Activated CD4-positive, CD25-positive, alpha-beta regulatory T cell treated with anti-CD3 and anti-CD28 coated beads, Interleukin-2, amount 50 U/mL, for 16 hours (primary cell): ENCODE measurements around the gene THSD4.

Experiments
- DNase-seq: peaks from one replicate; pipeline ENCODE4 v3.0.0-alpha.2; 2020; ENCODE audit warnings: low read depth, low spot score

THSD4 gene

DNA sequence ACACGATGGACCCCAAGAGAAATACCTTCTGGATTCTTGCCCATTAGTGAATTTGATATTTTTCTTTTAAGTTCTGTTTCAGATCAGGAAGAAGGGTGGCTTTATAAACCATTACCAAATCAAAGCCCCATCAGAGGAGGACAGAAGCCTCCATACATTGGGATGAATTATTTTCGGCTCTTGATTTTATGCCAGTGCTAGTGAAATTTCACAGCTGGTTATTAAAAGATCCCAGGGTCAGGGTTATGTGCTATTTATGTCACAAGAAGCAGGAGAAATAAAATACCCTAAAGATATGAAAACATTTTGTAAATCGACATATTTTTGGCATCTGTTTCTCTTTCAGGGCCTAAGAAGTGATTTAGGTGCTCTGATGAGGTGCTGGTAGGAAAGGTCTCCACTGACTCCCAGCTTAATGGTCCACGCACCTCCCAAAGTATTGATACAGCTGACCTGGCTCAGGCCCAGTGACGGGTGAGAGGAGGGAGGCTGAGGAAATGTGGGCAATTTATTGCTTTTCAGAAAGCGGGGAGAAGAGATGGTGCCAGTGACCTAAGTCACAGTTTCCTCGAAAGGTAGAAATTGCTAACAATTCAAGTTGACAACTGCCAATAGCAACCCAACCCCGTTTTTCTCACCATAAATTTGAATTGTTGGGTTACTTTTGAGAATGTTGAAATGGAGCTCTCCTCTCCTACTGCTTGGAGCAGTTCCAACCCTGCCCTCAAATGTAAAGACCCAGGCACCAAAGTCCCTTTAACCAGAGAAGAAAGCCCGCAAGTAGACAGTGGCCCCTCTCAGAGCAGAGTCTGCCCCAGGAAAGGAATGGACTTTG, 379.5 kb downstream of the THSD4 start:
- no peak for DNase-seq

DNA sequence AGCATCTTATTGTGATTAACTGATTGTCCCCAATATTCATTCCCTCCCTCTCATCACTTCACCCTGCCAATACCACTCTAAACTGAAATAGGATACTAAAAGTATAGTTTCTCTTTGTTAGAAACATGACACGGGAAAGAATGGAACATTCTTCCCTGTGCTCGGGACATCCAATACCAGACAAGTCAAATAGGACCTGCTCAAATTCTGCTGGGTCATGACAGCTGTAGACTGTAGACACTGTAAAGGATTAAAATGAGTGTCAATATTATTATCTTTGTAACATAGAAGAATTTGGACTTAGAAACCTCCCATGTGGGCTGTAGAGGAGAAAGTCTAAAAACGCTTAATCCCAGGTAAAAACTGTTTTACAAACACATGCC, 380.1 kb downstream of the THSD4 start:
- no peak for DNase-seq

DNA sequence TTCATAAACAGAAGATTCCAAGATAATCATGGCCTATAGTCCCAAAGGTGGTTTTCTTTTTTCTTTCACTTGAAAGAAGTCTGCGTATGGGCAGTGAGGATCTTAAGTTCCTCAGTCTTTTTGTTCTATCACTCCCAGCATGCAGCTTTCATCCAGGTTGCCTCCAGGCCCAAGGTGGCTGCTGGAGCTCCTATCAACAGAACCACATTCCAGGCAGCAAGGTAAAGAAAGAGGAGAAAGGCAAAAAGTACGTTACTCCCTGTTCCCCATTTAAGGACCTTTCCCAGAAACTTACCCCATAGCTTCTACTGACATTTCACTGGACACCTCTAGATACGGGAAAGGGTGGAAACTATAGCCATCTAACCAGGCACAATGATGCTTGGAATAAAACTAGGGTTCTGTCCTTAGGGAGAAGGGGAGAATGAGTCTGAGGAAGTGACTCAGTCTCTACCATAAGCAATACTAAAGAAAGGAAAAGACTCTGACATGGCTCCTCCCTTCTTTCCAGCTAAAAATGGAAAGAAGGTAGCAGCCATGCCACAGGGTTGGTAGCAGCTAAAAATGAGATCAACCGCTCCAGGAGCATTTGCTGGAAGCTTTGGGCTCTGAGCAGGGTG, 381.2 kb downstream of the THSD4 start:
- no peak for DNase-seq

DNA sequence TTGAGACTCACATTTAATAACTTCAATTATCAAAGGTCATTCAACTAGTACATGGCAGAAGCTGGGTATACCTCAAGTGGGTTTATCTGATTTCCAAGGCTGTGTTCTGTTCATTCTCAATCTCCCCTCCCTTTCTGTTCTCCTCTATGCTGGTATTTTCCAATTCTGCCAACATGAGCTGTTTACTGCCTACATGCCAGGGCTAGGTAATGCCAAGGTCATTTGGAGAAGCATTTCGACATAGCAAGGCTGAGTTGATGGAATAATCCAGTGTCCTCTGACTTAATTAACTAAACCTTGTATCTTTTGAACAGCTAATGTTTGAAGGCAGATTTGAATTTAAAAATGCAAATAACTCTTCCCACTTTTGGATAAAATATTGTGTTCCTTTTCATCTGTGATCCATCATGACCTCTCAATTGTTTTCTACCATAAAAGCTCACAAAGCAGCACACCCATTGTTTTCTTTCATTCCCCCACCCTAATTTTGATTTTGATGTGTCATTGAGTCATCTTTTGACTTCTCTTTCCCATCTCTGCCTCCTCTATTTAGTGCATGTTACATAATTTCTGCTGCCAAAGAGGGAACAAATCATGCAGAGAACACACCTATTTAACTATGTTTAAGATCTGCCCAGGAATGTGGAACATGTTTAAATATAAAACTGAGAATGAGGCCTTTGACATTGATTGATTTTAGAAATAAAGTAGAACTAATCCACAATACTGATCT, 386.2 kb downstream of the THSD4 start:
- no peak for DNase-seq

DNA sequence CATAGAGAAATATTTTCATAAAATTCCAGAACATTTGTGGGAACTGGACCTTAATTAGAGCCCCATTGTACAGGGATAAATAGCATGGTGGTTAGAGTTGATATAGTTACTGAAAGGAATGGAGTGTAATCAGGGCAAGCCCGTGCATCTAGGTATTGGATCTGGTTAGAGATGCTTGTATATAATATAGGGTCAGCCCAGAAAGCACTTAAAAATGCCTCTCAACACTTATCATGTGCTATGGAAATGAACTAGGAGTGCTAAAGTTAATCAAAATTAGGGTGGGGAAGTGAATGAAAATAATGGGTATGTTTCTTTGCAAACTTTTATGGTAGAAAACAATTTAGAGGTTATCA, 386.8 kb downstream of the THSD4 start:
- DNase-seq = no peak

DNA sequence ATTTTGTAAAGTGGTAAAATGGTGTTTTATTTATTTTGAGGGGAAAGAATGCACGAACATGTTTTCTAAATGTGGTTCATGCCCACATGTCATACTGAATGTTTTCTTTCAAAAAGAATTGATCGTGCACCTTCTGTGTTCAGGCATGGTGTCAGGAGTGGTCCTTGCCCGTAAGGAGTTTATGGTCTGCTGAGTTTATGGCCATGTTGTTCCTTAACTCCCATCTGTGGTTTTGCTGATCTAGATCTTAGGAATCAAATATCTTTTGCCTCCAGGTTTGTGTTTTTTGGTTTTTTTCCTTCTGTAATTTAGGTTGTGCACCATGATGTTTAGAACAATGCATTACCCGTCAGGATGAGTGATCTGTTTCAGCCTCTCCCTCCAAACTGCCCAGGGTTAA, 390.7 kb downstream of the THSD4 start:
- DNase-seq = no peak

DNA sequence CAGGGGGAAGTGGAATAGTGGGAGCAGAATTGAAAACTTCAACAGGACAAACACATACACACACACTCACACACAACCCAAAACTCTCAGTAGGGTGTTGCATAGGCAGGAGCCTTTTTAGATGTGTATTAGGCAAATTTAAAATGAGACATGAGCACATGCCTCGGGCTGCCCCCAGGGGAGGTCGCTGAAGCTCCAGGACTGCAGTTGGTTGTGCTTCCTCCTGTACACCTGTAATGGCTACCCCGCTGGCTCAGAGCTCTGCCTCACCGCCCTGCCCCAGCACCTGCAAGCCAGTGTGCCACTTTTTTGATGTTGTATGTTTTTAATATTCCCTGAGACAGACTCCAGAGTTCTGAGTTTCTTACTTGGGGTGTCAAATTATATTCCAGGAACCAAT, 391.7 kb downstream of the THSD4 start:
- no peak for DNase-seq

DNA sequence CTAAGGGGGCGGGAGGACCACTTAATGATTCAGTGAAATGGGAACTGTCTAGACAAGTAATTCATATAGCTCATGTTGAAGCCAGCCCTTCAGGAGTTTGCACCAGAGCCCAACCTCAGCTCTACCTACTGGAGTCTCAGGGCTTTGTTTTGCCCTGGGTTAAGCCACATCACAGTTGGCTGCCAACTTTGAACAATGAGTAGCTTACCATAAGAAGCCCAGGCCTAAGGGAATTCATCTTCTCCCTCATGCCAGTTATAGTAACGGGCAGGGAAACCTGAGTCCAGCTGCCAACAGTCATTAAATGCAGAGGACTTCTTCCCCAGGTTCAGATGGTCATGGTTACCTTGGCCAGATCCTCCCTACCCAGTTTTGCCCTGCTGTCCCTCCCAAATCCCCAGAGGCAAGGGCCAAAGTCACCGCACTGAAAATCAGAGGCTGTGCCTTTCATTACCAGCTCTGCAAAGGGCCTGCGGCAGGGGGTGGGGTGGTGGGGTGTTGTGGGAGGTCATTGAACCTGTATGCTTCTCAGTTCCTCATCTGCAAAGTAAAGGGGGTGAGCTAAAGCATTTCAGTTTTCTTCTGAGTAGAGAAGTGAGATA, 392.9 kb downstream of the THSD4 start:
- no peak for DNase-seq

DNA sequence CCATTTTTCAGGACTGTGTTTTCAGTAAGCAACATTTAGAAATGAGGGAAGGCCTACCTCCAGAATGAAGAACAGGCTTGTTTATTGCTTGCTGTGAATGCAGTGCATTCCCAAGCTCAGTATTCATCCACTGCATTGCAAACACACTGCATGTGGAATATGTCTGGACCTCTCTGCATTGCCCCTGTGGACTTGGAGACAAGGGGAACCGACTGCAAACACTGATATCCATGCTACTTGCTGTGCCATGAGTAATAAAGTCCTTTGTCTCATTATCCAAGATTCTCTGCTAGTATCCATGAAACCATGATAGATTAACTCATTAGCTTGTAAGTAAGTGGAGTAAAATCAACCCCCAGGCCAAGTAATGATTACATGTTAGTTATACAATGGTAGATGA, 393.9 kb downstream of the THSD4 start:
- DNase-seq = no peak

DNA sequence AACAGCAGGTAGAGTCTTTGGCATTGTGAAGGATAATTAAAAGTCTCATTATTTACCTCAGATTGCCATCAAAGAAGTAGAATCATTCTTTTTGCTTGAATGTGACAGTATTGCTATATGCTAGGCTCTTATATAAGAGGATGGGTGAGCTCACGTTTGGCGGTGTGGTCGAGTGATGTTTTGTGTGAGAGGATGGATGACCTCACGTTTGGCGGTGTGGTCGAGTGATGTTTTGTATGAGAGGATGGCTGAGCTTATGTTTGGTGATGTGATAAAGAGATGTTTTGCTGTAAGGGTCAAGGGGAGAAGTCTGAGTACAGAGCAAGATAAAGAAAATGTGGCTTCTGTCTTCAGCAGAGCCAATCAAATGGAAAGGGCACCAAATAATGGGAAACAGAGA, 395.5 kb downstream of the THSD4 start:
- DNase-seq = no peak

DNA sequence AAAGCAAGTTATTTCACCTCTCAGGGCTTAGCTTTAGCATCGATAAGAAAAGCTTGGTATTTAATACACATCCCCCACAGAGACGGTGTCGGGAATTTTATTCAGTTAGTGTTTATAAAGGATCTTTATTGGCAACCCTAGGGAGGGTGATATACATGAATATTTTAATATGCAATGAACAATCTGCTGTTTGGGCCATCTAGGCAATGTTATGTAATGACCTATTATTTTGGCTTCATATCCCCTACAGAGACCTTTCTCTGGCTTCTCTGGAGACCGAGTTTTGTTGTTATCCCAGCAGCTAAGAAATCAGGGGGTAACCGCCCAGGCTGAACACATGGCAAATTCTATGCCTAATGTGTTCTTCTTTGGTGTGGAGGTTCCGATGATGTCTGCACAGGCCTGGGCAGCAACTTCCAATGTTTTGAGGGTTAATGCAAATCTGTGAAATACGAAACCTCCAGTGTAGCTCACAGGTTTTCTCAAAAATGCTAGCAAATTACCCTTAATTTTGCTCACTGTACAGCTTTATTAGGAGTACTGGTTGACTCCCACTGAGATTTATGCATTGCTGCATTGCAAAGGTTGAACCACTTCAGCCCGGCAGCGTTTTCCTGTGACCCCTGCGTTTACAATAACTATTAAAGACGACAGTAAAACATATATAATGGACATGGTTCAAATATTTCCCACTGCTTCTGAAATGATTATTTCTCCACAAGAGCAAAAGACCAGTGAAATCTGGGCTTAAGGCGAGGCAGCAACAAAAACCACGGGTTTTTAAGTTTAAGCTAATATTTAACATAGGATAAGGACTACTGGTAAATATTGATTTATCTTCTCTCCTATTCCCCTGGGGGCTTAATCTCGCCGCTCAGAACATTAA, 396.8 kb downstream of the THSD4 start:
- no peak for DNase-seq

DNA sequence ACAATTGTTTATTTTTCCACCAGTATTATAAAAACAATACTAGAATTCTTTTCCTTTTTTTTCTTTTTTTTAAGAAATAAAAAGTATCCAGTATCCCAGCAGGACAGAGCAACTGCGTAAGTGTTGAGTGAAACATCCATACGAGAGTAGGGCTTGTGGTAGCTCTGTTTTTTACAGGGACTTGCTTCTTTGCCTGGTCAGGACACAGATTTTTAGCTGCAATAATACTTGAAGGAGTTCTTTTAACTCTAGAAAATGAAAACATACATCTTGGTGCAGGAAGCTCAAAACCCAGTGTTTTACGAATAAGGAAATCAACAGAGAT, 397.4 kb downstream of the THSD4 start:
- DNase-seq = no peak

DNA sequence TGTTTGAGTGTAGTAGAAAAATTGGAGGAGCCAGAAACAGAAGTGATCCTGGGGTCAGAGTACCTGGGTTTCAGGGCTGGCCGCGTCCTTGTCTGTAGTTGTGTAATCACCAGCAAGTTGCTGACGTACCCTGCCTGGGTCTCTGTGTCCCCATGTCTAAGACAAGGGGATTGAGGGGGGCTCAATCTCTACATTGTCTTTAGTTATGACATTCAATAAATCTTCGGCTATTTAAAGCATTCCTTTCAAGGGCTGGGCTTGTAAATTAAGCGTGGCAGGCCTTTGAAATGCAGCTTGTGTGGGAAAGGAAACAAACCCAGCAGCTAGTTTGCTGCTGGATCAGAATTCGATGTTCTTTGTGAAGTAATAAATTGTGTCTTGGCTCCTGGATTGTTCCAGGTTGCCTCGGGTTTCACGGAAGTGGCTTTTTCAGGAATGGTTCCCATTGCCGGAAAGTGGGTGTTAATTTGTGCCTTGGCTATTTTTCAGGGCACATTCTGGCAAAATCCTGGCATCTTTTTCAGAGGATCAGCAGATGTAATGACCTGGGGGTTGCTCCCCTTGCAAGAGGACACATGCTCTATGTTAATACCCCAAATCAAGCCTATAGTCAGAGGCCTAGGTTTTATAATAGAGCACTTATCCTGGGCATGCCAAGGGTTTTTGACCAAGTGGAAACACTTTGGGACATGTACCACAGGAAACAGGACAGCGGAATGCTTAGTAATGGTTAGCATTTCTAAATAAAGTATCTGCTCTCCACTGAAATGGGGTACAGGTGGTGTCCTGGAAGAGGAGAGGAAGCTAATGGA, 400.3 kb downstream of the THSD4 start:
- DNase-seq = no peak

DNA sequence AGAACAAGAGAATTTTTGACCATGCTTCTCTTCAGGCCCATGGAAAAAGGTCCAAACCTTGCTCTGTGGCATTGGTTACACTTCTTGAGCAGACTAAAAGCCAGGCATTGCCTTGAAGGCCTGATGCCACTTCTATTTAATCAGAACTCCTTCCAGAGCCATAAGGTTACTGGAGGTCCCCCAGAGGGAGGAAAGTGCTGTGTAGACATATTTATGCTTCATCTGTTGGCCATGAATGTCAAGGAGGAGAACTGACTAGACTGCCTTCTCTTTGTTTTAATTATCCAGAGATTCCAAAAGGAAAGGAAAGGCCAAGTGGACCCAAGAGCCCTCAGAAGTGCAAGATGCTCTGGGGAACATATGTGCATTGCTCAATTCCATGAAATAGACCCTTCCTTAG, 402.5 kb downstream of the THSD4 start:
- no peak for DNase-seq

DNA sequence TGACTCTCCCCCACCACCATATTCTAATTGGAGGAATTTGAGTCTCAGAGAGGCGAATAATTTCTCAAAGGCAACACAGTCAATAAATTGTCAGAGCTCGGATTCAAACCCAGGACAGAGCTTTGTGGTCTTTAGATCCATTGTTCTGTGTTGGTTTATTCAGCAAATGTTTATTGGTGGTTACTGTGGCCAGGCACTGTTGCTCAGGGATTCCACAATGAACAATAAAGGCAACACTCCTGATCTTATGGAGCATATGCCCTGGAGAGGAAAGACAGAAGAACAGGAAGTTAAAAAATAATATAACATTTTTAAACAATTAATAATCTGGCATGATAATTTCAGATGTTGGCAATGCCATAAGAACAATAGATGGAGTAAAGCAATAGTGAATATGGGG, 403.4 kb downstream of the THSD4 start:
- DNase-seq = no peak

DNA sequence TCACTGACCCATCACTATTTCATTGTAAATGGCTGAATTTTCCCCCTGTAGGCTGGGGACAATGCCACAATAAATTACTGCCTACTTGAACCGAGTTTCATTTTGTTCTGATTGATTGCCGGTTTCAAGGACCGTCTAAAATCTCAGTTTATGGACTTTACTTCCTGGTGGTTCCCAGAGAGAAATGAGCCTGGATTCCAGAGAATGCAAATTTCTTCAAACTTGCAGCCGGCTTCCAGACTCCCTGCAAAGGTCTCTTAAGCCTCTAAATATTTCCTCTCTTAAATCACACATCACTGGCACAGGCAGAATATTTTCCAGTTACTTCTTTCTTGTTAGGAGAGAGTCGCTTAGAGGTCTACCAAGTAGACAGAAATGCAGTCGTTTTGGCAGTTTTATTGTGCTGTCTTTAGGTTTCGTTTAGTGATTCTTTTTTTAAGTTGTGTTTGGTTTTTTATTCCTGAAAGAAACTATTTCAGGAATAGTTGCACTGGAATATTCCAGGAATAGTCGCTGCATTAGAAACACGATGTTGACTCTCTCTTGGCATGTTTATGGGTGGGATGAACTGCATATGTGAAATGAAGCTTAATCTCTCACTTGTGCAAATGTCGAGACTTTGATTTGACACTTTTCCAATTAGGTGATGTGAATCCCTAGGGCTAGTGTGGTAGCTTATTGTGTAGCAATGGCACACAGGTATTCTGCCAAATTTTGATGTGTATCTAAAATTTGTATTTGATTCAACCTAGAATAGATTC, 411.0 kb downstream of the THSD4 start:
- no peak for DNase-seq

DNA sequence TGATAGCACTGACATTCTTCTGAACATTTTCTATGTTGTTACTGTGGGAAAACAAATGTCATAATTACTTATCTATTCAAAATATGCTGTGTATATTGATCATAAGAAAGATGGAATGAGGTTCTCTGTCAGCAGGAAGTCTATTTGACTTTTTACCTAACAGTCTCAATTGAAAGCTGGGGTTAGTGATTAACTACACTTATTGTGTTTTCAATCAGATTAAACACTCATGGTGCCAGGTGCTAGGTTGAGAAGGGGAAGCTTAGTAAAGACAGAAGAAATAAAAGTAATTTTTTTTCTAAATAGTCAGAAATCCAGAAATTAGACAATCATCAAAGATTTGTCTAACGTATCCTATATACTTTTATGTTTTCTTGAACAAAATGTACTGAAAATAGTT, 414.1 kb downstream of the THSD4 start:
- no peak for DNase-seq

DNA sequence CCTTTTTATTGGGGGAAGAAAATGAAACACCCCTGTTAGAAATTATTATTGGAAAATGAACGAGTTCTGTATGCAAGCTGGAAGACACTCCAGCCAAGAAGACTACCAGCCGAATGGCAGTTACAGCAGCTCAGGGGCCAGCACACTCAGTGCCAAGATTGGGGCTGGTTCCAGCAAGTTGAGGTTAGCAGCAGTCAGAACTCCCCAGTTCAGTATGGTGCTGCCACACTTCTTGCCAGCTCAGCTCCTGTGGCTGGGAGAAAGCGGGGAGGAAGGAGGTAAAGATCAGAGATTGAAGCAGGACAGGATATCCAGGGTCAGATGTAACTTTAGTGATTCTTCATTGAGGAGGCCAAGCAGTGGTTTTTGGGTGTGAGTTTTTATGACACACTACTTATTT, 414.8 kb downstream of the THSD4 start:
- DNase-seq = no peak

DNA sequence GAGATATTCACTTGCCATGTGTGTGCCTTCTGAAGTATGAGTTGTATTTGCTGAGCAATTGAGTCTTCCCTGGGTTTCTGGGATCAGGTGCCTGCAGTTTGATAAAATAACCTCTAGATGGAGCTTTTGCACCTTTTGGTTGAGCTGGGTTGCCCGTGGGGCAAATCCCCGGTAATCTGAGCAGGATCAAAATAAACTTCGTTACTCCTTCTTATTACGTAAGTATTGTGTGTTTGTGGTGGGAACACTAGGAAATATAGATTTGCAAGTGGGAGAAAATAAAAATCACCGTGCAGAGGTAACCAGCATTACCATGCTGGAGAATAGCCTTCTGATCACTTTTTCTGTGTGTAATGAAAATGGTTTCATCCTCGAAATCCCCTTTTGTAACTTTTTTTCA, 417.7 kb downstream of the THSD4 start:
- DNase-seq = no peak

DNA sequence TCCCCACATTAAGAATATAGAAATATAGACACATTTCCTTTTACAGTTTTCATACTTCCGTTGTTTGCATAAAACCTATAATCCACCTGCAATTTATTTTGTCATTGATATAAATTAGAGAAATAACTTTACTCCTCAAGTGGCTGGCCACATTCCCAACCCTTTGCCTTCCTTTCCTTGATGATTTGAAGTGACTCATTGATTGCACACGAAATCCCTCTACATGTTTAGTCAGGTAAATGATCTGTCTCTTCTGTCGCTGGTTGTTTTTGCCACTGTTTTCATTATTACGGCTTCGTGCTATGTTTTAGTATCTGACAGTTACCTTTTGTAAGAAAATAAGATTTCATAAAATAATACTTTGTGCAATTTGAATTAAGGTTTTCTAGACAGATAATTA, 422.9 kb downstream of the THSD4 start:
- DNase-seq = no peak
